SU-DHL-6 (cell line): Measurements from ENCODE around the gene CHRNA10.

Experiments used
- EZH2phosphoT487 ChIP-seq: fragments of 200-600 bp; sonication (generic), shearing (Covaris generic); conservative IDR thresholded peaks from 2 replicates; pipeline ENCODE4 v1.6.1; 2018; ENCODE audit warnings: mild to moderate bottlenecking, antibody characterized with exemption, low read length, moderate library complexity, mixed read lengths
- TF ChIP-seq, protein P1 (sequence below): fragments of 200-600 bp; sonication (generic); IDR thresholded peaks from one replicate; pipeline ENCODE4 v1.5.1; 2017; ENCODE audit warnings: antibody characterized with exemption, mild to moderate bottlenecking, low read length, moderate library complexity; ENCODE audit not compliant: insufficient read depth, poor library complexity, severe bottlenecking

DNA sequence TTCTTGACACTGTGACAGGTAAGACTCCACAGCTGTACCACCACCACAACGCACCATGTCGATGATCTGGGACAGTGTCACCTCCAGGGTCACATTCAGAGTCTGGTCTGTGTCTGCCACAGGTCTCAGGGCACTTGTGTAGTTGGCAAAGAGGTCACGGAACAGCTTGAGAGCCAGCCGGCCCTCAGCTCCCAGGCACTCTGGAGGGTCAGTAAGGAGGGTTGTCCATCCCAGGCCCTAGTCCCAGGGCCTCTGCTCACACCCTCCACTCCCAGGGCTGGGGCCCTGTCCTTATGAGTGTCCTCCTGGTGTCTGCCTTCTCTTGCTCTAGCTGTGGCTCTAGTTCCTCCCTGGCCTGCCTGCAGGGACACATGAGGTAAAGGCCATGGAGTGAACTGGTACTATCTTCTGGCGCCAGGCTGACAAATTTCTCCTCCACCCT, 1.4 kb downstream of the CHRNA10 start:
- TF ChIP-seq, protein P1, sequence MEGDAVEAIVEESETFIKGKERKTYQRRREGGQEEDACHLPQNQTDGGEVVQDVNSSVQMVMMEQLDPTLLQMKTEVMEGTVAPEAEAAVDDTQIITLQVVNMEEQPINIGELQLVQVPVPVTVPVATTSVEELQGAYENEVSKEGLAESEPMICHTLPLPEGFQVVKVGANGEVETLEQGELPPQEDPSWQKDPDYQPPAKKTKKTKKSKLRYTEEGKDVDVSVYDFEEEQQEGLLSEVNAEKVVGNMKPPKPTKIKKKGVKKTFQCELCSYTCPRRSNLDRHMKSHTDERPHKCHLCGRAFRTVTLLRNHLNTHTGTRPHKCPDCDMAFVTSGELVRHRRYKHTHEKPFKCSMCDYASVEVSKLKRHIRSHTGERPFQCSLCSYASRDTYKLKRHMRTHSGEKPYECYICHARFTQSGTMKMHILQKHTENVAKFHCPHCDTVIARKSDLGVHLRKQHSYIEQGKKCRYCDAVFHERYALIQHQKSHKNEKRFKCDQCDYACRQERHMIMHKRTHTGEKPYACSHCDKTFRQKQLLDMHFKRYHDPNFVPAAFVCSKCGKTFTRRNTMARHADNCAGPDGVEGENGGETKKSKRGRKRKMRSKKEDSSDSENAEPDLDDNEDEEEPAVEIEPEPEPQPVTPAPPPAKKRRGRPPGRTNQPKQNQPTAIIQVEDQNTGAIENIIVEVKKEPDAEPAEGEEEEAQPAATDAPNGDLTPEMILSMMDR = no peak
- no peak for TF ChIP-seq EZH2phosphoT487
